Activated naive CD4-positive, alpha-beta T cell treated with anti-CD3 and anti-CD28 coated beads, Interleukin-2, amount 50 U/mL, for 24 hours (primary cell): ENCODE results near the gene LRRC2.

Experiments
- H3K27ac Mint-ChIP-seq: one replicate; pipeline ENCODE4 v1.8.0; 2021; ENCODE audit warnings: mild to moderate bottlenecking, mixed read lengths
- H3K27me3 Mint-ChIP-seq: one replicate; pipeline ENCODE4 v1.8.0; 2021; ENCODE audit warnings: mixed read lengths
- H3K36me3 Mint-ChIP-seq: one replicate; pipeline ENCODE4 v1.8.0; 2021; ENCODE audit warnings: mixed read lengths
- H3K4me1 Mint-ChIP-seq: one replicate; pipeline ENCODE4 v1.8.0; 2021; ENCODE audit warnings: mixed read lengths
- H3K4me3 Mint-ChIP-seq: one replicate; pipeline ENCODE4 v1.8.0; 2021; ENCODE audit warnings: mild to moderate bottlenecking, mixed read lengths
- H3K9me3 Mint-ChIP-seq: one replicate; pipeline ENCODE4 v1.8.0; 2021; ENCODE audit warnings: mixed read lengths

Gene LRRC2

DNA sequence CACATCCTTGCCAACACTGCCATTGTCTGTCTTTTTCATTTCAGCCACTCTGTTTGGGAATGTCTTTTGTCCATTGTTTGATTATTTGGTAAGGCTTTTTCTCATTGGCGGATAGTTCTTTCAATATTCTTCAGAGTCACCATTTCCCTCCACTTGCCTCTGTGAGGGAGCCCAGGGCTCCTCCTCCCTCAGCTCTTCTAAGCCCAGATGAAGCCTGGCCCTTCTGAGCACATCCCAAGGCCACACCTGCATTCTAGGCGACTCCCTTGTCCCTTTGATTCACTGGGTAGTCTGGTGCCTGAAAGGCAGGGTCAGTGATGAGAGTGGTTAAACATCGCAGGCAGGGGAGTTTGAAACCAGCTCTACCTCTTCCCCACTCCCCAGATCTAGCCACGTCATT is 89.0 kb downstream of the LRRC2 start:
- H3K27ac Mint-ChIP-seq = no peak overlapping the region
- H3K4me1 Mint-ChIP-seq = no peaks in the 10 kb centered on the region
- peaks cover 8% of the 10 kb centered on the region for H3K27me3 Mint-ChIP-seq
- H3K9me3 Mint-ChIP-seq = peaks cover 17% of the 10 kb centered on the region
- H3K36me3 Mint-ChIP-seq = peaks cover 4% of the 10 kb centered on the region
- no peak overlapping the region for H3K4me3 Mint-ChIP-seq

DNA sequence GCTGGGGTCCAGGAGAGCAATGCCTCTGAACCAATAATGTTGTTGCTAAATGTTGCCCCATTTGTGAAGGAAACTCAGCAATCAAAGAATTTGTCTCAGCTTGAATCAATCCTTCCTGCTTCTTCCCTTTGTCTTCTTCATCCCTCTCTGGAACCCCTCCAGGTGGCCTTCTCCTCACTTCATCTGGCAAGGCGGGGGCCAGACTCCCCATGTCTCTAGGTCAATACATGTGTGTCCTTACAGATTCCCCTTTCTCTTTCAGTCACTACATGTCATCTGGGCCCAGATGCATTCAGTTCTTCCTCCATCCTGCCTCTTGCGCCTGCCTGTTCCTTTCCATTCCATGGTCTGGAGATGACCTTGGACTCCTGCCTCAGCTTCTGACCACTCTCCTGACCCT is 93.4 kb downstream of the LRRC2 start:
- Mint-ChIP-seq H3K4me1 (no peaks in the 10 kb centered on the region), H3K36me3 (peaks cover 4% of the 10 kb centered on the region), H3K27me3 (peaks cover 11% of the 10 kb centered on the region), H3K9me3 (peaks cover 17% of the 10 kb centered on the region), H3K27ac (no peak overlapping the region), H3K4me3 (no peak overlapping the region)

DNA sequence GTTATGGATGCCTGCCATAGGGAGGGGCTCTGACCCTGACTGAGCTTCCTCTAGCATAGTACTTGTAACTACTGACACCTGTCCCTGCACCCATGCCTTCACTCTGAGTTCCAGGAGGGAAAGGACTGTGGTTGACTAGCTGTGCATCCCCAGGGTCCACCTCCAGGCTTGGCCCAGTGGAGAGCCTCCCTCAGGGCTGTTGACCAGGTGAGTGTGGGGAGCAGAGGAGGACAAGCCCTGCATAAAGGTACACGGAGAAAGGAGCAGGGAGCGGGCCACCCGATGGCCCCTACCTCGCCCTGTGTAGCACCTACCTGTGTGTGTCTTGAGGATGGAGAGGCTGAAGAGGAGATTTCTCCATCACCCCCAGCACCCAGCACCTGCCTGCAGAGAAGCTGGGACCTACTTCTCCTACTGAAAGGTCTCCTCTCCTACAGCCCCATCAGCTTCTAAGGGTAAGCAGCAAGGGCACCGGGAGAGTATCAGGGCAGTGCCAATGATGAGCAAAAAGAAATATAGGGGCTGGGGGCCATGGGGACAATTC is 94.7 kb downstream of the LRRC2 start:
- no peak overlapping the region for H3K4me3 Mint-ChIP-seq
- no peak overlapping the region for H3K27ac Mint-ChIP-seq

DNA sequence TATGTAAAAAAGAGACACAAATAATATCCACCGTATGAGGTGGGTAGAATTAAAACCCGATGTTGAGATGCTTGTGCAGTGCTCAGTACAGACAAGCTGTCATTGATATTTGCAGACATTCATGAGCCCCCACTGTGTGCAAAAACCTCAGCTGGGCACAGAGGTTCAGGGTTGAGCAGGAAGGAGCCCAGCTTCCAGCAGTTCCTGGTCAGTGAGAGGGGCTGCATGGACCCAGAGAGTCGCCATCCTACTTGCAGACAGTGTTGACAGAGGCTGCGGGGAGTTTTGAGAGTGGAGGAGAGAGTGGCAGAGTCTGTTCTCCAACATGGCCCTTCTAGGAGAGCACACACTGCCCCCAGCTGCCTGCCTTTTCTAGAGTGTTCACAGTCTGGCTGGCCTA is 95.3 kb downstream of the LRRC2 start:
- Mint-ChIP-seq H3K27ac (no peak overlapping the region), H3K4me3 (no peak overlapping the region)

More for the DNA sequence above, 94.7 kb downstream of the LRRC2 start:
- no peaks in the 10 kb centered on the region for H3K4me1 Mint-ChIP-seq
- peaks cover 17% of the 10 kb centered on the region for H3K9me3 Mint-ChIP-seq
- peaks cover 4% of the 10 kb centered on the region for H3K36me3 Mint-ChIP-seq
- H3K27me3 Mint-ChIP-seq = peaks cover 11% of the 10 kb centered on the region

DNA sequence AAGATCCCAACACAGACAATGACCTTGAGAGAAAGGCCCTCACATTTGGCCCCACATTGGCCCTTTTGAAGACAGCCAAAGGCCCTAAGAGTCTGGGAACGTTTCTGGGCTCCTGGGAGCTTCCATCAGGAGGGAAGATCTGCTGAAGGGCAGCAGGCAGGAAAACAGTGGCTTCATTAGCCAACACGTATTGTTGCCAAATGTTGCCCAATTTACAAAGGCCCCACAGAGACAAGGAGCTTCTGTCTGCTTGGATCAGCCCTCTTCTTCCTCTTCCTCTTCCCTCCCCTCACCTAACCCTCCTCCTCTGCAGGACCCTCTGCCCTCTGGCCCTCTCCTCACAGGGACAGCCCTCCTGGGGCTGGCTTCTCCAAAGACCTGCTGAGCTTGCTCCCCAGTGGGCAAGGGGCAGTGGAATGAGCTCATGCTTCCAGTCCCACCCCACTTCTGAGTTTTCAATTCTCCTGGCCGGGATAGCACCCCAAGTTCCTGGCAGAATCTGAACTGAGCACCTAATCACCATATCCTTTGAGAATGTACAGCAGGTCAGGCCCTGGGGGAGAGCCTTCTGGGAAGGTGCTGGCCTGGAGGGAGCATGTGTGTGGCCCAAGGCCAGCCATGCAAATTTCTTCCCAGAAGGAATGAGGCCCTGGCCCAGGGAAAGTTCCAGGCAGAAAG is 96.3 kb downstream of the LRRC2 start:
- Mint-ChIP-seq H3K36me3 (peaks cover 3% of the 10 kb centered on the region), H3K27me3 (peaks cover 18% of the 10 kb centered on the region), H3K9me3 (peaks cover 9% of the 10 kb centered on the region), H3K27ac (no peak overlapping the region), H3K4me3 (no peak overlapping the region), H3K4me1 (no peaks in the 10 kb centered on the region)

More for the DNA sequence above, 95.3 kb downstream of the LRRC2 start:
- Mint-ChIP-seq H3K27me3 (peaks cover 13% of the 10 kb centered on the region), H3K9me3 (peaks cover 17% of the 10 kb centered on the region), H3K36me3 (peaks cover 4% of the 10 kb centered on the region), H3K4me1 (no peaks in the 10 kb centered on the region)

DNA sequence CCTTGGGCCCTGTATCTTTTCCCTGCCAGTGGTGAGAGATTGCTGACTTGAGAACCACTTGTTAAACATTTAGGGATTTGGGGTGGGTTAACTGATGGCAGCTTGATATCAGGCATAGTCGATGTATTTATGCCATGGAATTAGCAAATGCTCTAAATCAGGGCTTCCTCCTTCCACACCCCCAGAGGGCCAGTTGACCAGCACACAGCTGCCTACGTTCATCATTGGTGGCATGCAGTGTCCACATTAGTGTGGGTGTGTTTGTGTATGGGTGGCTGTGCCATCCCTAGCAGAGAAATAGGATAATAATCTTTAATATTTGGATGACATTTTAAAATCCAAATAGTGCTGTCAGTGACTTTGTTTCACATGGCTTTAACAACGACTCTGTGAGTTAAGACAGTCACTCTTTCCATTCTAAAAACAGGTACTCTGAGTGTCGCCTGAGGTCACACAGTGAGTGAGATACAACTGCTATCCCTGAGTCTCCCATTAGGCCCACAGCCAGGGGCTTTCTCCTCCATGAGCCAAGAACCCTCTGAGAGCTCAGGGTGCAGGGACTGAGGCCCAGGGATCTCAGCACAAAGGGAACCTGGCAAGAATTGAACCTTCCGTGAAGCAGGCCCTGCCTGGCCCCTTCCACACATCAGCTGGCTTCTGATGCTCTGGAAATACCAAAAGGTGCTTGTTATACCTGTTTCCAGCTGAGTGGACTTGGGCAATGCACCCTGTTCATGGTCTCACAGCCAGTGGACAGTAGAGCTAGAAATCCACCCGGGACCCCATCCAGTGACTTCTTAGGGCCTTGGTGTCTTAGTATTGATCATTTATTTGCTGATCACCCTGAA is 97.1 kb downstream of the LRRC2 start:
- H3K4me3 Mint-ChIP-seq = no peak overlapping the region
- H3K27me3 Mint-ChIP-seq = peaks cover 18% of the 10 kb centered on the region
- peaks cover under 1% of the 10 kb centered on the region for H3K9me3 Mint-ChIP-seq
- no peak overlapping the region for H3K27ac Mint-ChIP-seq
- H3K36me3 Mint-ChIP-seq = no peaks in the 10 kb centered on the region
- no peaks in the 10 kb centered on the region for H3K4me1 Mint-ChIP-seq

DNA sequence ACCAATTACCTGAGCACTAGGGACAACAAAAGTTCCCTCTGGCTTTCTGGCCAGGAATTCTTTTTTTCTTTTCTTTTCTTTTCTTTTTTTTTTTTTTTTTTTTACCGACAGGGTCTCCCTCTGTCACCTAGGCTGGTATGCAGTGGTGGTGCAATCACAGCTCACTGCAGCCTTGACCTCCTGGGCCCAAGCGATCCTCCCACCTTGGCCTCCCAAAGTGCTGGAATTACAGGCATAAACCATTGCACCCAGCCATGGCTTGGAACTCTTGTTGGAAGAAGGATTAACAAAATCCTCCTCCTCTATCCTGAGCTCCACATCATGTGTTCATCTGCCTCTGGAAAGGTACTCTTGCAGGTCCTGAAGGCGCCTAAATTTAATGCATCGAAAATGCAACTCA is 98.5 kb downstream of the LRRC2 start:
- no peak overlapping the region for H3K27ac Mint-ChIP-seq
- H3K4me1 Mint-ChIP-seq = no peaks in the 10 kb centered on the region
- H3K27me3 Mint-ChIP-seq = peaks cover 28% of the 10 kb centered on the region

DNA sequence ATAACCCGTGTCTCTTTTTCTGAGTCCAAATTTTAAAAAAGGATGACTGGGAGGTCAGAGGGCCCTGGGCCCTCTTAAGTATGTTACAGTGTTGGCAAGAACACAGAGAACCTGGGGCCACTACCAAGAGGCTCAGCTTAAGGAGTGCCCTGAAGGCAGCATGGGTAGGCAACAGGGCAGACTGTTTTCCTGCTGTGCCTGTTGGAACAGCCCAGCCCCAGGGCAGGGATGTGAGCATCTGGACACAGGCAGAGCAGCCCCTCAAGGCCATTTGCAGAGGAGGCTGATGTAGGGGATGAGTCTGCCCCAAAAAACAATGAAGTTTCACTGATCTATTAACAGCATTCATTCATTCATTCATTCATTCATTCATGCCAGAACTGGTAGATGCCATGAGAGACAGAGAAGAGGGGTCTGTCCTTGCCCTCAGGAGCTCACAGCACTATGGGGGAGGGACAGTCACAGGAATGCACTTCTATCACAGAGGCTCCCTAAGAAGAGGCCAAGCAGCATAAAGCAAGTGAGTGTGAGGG is 99.2 kb downstream of the LRRC2 start:
- Mint-ChIP-seq H3K4me1 (no peaks in the 10 kb centered on the region), H3K27me3 (peaks cover 28% of the 10 kb centered on the region), H3K9me3 (no peaks in the 10 kb centered on the region), H3K4me3 (no peak overlapping the region), H3K27ac (no peak overlapping the region), H3K36me3 (no peaks in the 10 kb centered on the region)

More for the DNA sequence above, 98.5 kb downstream of the LRRC2 start:
- no peak overlapping the region for H3K4me3 Mint-ChIP-seq
- no peaks in the 10 kb centered on the region for H3K9me3 Mint-ChIP-seq
- H3K36me3 Mint-ChIP-seq = no peaks in the 10 kb centered on the region

DNA sequence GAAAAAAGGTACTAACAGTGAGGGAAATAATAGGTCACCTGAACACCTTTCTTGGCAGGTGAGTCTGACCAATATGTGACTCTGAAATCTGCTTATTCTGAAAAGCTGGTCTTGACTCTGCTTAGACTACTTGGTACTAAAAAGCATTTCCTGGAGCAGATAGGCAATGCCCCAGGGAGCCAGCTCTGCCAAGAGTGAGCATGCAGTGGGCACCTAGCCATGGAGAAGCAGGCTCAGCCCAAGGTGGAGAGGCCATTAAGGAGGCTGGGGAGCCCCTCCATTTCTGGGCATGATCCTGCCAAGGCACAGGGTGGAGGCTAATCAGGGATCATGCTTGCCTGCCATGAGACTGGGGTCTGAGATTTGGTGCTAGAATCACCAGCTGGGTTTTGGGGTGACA is 99.8 kb downstream of the LRRC2 start:
- H3K4me1 Mint-ChIP-seq = no peaks in the 10 kb centered on the region
- no peaks in the 10 kb centered on the region for H3K9me3 Mint-ChIP-seq
- H3K36me3 Mint-ChIP-seq = no peaks in the 10 kb centered on the region
- H3K27me3 Mint-ChIP-seq = peaks cover 30% of the 10 kb centered on the region
- H3K4me3 Mint-ChIP-seq = no peak overlapping the region
- no peak overlapping the region for H3K27ac Mint-ChIP-seq
